ENCODE results near the gene RAB30.

The RAB30 gene

DNA sequence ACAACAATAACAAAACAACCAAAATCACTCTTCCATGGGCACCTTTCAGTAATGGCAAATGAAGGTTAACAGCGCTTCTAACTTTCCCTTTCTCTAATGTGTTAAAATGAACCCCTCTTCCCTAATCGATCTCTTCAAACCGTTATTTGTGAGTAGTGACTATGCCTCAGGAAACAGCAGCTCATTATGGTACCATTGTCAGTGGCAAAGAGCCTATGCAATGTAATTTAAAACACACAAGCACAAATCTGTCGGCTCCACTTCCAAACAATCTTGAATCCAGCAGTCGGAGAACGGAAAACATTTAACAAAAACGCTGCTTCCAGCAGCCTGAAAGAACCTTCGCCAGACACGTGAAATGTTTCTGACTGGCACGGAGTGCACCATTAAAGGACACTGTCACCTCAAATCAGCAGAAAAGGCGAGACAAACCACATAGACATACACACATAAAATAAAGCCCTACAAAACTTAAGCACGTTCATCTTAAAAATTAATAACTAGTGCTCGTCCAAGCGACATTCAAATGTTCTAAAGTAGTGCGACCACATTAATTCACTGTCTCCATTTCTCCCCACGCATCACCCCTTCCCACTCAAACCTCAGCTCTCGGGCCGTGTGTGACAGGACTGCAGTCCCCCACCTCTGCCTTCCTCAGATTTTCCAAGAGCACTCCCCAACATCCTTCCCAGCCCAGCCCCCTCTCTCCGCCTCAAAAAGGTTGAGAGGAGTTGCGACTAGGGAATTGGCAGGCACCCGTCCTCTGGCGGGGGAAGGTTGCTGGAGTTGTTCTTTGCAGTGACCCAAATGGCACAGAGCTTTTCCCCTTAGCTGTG, 748 bp downstream of the RAB30 start:
- no peak overlapping the region; the same call in 1 of the 2 replicates for H3K27ac ChIP-seq (ENCODE audit: extremely low read depth, low read depth, low read length)
- no peaks in the 10 kb centered on the region for H3K9me3 ChIP-seq (ENCODE audit: control insufficient read depth, insufficient read depth, low read depth, low read length)
- peaks cover 0 to 29% of the 10 kb centered on the region in 2 experiments; a peak in 2 of 3 replicates for H3K36me3 ChIP-seq (ENCODE audit: control insufficient read depth in 2 of 2, insufficient read depth in 1 of 2, low read length in 2 of 2)
- no peak for TF ChIP-seq ZNF747 (tag by site-specific recombination; IDR thresholded peaks at IDR 0.05)
- no peak for TF ChIP-seq ZBTB8A (tag by site-specific recombination; IDR thresholded peaks at IDR 0.05)
- TF ChIP-seq SETDB1 (IDR thresholded peaks at IDR 0.05; ENCODE audit: insufficient read length, low read length), result no peak
- TF ChIP-seq ZNF530 (tag by site-specific recombination; IDR thresholded peaks at IDR 0.05; ENCODE audit: low read depth), result no peak
- TF ChIP-seq ZNF510 (tag by site-specific recombination; IDR thresholded peaks at IDR 0.05; ENCODE audit: insufficient replicate concordance), result no peak
- TF ChIP-seq REPIN1 (tag by site-specific recombination; IDR thresholded peaks at IDR 0.05; ENCODE audit: low read depth), result no peak
- TF ChIP-seq ZFHX2 (tag by site-specific recombination; conservative IDR thresholded peaks at IDR 0.05), result peak; percentile 80
- peak; percentile 62; the same call in 1 of the 2 replicates for TF ChIP-seq PRDM1 (tag by site-specific recombination; IDR thresholded peaks at IDR 0.05)
- no peak for TF ChIP-seq ZNF549 (tag by site-specific recombination; IDR thresholded peaks at IDR 0.05)
- TF ChIP-seq ZNF223 (tag by site-specific recombination; IDR thresholded peaks at IDR 0.05), result no peak
- TF ChIP-seq ZNF843 (tag by site-specific recombination; IDR thresholded peaks at IDR 0.05), result no peak
- TF ChIP-seq, protein P1, sequence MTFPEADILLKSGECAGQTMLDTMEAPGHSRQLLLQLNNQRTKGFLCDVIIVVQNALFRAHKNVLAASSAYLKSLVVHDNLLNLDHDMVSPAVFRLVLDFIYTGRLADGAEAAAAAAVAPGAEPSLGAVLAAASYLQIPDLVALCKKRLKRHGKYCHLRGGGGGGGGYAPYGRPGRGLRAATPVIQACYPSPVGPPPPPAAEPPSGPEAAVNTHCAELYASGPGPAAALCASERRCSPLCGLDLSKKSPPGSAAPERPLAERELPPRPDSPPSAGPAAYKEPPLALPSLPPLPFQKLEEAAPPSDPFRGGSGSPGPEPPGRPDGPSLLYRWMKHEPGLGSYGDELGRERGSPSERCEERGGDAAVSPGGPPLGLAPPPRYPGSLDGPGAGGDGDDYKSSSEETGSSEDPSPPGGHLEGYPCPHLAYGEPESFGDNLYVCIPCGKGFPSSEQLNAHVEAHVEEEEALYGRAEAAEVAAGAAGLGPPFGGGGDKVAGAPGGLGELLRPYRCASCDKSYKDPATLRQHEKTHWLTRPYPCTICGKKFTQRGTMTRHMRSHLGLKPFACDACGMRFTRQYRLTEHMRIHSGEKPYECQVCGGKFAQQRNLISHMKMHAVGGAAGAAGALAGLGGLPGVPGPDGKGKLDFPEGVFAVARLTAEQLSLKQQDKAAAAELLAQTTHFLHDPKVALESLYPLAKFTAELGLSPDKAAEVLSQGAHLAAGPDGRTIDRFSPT (tag by site-specific recombination; IDR thresholded peaks at IDR 0.05), result no peak
- peak; percentile 60 for TF ChIP-seq EGR2 (tag by site-specific recombination; IDR thresholded peaks at IDR 0.05; ENCODE audit: low read depth)
- TF ChIP-seq KLF1 (tag by site-specific recombination; IDR thresholded peaks at IDR 0.05), result no peak
- TF ChIP-seq, protein P2, sequence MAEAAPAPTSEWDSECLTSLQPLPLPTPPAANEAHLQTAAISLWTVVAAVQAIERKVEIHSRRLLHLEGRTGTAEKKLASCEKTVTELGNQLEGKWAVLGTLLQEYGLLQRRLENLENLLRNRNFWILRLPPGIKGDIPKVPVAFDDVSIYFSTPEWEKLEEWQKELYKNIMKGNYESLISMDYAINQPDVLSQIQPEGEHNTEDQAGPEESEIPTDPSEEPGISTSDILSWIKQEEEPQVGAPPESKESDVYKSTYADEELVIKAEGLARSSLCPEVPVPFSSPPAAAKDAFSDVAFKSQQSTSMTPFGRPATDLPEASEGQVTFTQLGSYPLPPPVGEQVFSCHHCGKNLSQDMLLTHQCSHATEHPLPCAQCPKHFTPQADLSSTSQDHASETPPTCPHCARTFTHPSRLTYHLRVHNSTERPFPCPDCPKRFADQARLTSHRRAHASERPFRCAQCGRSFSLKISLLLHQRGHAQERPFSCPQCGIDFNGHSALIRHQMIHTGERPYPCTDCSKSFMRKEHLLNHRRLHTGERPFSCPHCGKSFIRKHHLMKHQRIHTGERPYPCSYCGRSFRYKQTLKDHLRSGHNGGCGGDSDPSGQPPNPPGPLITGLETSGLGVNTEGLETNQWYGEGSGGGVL (tag by site-specific recombination; IDR thresholded peaks at IDR 0.05), result peak; percentile 23; the same call in 1 of the 2 replicates
- no peak; the same call in 1 of the 2 replicates for TF ChIP-seq ZBTB20 (tag by site-specific recombination; IDR thresholded peaks at IDR 0.05)
- no peak for TF ChIP-seq RBAK (tag by site-specific recombination; IDR thresholded peaks at IDR 0.05)
- no peak for TF ChIP-seq ZNF558 (tag by site-specific recombination; IDR thresholded peaks at IDR 0.05)
- TF ChIP-seq ZNF670 (tag by site-specific recombination; IDR thresholded peaks at IDR 0.05; ENCODE audit: low read depth), result no peak
- no peak for TF ChIP-seq ZNF777 (tag by site-specific recombination; IDR thresholded peaks at IDR 0.05; ENCODE audit: borderline replicate concordance)
- TF ChIP-seq ZNF341 (tag by site-specific recombination; IDR thresholded peaks at IDR 0.05; ENCODE audit: low read depth), result no peak
- TF ChIP-seq, protein P3, sequence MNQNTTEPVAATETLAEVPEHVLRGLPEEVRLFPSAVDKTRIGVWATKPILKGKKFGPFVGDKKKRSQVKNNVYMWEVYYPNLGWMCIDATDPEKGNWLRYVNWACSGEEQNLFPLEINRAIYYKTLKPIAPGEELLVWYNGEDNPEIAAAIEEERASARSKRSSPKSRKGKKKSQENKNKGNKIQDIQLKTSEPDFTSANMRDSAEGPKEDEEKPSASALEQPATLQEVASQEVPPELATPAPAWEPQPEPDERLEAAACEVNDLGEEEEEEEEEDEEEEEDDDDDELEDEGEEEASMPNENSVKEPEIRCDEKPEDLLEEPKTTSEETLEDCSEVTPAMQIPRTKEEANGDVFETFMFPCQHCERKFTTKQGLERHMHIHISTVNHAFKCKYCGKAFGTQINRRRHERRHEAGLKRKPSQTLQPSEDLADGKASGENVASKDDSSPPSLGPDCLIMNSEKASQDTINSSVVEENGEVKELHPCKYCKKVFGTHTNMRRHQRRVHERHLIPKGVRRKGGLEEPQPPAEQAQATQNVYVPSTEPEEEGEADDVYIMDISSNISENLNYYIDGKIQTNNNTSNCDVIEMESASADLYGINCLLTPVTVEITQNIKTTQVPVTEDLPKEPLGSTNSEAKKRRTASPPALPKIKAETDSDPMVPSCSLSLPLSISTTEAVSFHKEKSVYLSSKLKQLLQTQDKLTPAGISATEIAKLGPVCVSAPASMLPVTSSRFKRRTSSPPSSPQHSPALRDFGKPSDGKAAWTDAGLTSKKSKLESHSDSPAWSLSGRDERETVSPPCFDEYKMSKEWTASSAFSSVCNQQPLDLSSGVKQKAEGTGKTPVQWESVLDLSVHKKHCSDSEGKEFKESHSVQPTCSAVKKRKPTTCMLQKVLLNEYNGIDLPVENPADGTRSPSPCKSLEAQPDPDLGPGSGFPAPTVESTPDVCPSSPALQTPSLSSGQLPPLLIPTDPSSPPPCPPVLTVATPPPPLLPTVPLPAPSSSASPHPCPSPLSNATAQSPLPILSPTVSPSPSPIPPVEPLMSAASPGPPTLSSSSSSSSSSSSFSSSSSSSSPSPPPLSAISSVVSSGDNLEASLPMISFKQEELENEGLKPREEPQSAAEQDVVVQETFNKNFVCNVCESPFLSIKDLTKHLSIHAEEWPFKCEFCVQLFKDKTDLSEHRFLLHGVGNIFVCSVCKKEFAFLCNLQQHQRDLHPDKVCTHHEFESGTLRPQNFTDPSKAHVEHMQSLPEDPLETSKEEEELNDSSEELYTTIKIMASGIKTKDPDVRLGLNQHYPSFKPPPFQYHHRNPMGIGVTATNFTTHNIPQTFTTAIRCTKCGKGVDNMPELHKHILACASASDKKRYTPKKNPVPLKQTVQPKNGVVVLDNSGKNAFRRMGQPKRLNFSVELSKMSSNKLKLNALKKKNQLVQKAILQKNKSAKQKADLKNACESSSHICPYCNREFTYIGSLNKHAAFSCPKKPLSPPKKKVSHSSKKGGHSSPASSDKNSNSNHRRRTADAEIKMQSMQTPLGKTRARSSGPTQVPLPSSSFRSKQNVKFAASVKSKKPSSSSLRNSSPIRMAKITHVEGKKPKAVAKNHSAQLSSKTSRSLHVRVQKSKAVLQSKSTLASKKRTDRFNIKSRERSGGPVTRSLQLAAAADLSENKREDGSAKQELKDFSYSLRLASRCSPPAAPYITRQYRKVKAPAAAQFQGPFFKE (tag by site-specific recombination; IDR thresholded peaks at IDR 0.05; ENCODE audit: borderline replicate concordance), result no peak
- H3K4me1 ChIP-seq (ENCODE audit: control insufficient read depth, insufficient read depth, low read length), result peaks cover 3% of the 10 kb centered on the region; the same call in 1 of the 2 replicates
- H3K4me3 ChIP-seq (ENCODE audit: low read depth, low read length), result peak overlapping the region; percentile 97
- ChIA-PET POLR2A (interaction anchor here (0.8 to 3.5 kb wide), 6 partner anchors 18 to 169 kb away, joined by 3 to 31 read pairs (median 6); partner anchors contain the start of genes DDIAS and PCF11), CTCF (interaction anchor here (0.6 to 1.3 kb wide), 3 partner anchors 144 to 624 kb away, joined by 3 read pairs; no protein-coding TSS in a partner anchor)
